Endothelial cell of umbilical vein (primary cell): ENCODE measurements around the gene ST6GALNAC3. TPM values are rescaled to one million over a fixed set of nuclear protein-coding genes. Genes with fewer than 3 reads are reported as not detected.

ENCODE experiments used
- BruUV-seq: library from RNA; stranded (reverse); fragments of 400-500 nt; replicated peaks from 2 replicates; lab custom pipeline; 2021; lab: Mats Ljungman, UMichigan
- CTCF ChIA-PET: fragments of 300-600, 350-600 bp; sonication (Branson Sonifier 250); formaldehyde crosslinking; loops from one replicate; lab custom pipeline; 2021; ENCODE audit warnings: antibody characterized with exemption, inconsistent platforms; lab: Charles Lee
- POLR2A ChIA-PET: fragments of 300-600, 350-600 bp; sonication (Branson Sonifier 250); formaldehyde crosslinking; loops from one replicate; lab custom pipeline; 2021; ENCODE audit warnings: antibody characterized with exemption, inconsistent platforms; lab: Charles Lee
- DNase-seq: peaks from one replicate; pipeline ENCODE4 v3.0.0-alpha.2; 2011; ENCODE audit warnings: low read depth, low spot score
- FAIRE-seq: peaks from 2 replicates; lab custom pipeline; 2011; peaks lifted over from hg19 to GRCh38; lab: Jason Lieb, UNC
- H2AFZ ChIP-seq: 2 replicates; pipeline ENCODE4 v1.6.0; 2012; ENCODE audit warnings: low read depth, low read length, control low read depth, inconsistent platforms
- H3K27ac ChIP-seq: 2 replicates; pipeline ENCODE4 v1.5.1; 2011; ENCODE audit warnings: low read depth, mild to moderate bottlenecking, control low read depth, low read length, moderate library complexity; ENCODE audit not compliant: insufficient read depth
- H3K27me3 ChIP-seq, 2 experiments: 2 replicates each; pipeline versions ENCODE4 v1.6.0 to v1.6.1; 2011; ENCODE audit warnings: low read length in 2 of 2, mixed read lengths in 1 of 2; ENCODE audit not compliant: control insufficient read depth in 2 of 2, insufficient read depth in 2 of 2
- H3K36me3 ChIP-seq, 2 experiments: 2 replicates in 1 of 2; 3 replicates in 1 of 2; pipeline ENCODE4 v1.5.1; 2011; ENCODE audit warnings: low read length in 2 of 2, mild to moderate bottlenecking in 1 of 2, moderate library complexity in 1 of 2; ENCODE audit not compliant: control insufficient read depth in 2 of 2, insufficient read depth in 2 of 2; ENCODE audit errors: extremely low read depth in 1 of 2
- H3K4me1 ChIP-seq: 3 replicates; pipeline ENCODE4 v1.5.1; 2011; ENCODE audit warnings: mild to moderate bottlenecking, low read length; ENCODE audit not compliant: control insufficient read depth, insufficient read depth; ENCODE audit errors: extremely low read depth
- H3K4me2 ChIP-seq: 2 replicates; pipeline ENCODE4 v1.6.1; 2011; ENCODE audit warnings: low read length, control low read depth, mixed read lengths; ENCODE audit not compliant: insufficient read depth
- H3K4me3 ChIP-seq, 3 experiments: fragments of 200-600 bp in 1 of 3; sonication (generic), shearing (Covaris generic) in 1 of 3; replicated peaks in 1 of 3; 2 replicates each; pipeline ENCODE4 v1.5.1; 2011 to 2016; ENCODE audit warnings: control low read depth in 3 of 3, low read length in 3 of 3, mild to moderate bottlenecking in 2 of 3, inconsistent platforms in 1 of 3, low read depth in 1 of 3, moderate library complexity in 1 of 3; ENCODE audit not compliant: insufficient read depth in 1 of 3
- H3K79me2 ChIP-seq: 2 replicates; pipeline ENCODE4 v1.6.0; 2012; ENCODE audit warnings: low read length, inconsistent platforms; ENCODE audit not compliant: control insufficient read depth, insufficient read depth
- H3K9ac ChIP-seq: replicated peaks from 2 replicates; pipeline ENCODE3; 2011; ENCODE audit warnings: low read length, control low read depth; ENCODE audit not compliant: insufficient read depth; ENCODE audit errors: extremely low read depth
- H3K9me1 ChIP-seq: replicated peaks from 3 replicates; pipeline ENCODE4 v1.6.0; 2011; ENCODE audit warnings: mild to moderate bottlenecking, low read length; ENCODE audit not compliant: control insufficient read depth, insufficient read depth; ENCODE audit errors: extremely low read depth
- H3K9me3 ChIP-seq: replicated peaks from 2 replicates; pipeline ENCODE4 v1.5.1; 2012; ENCODE audit warnings: low read length, inconsistent platforms; ENCODE audit not compliant: control insufficient read depth, insufficient read depth
- H4K20me1 ChIP-seq: replicated peaks from 2 replicates; pipeline ENCODE3; 2011; ENCODE audit warnings: mild to moderate bottlenecking, low read length; ENCODE audit not compliant: control insufficient read depth, insufficient read depth; ENCODE audit errors: extremely low read depth
- CTCF ChIP-seq, 2 donors: IDR thresholded peaks; 1 replicate in 1 of 2; 2 replicates in 1 of 2; pipeline ENCODE4 v1.5.1; 2011; ENCODE audit warnings: low read length in 2 of 2, mild to moderate bottlenecking in 2 of 2, moderate library complexity in 2 of 2, control low read depth in 1 of 2, inconsistent platforms in 1 of 2, low read depth in 1 of 2; ENCODE audit not compliant: insufficient read depth in 1 of 2; ENCODE audit errors: extremely low read depth in 1 of 2
- EZH2 ChIP-seq: IDR thresholded peaks from 2 replicates; pipeline ENCODE4 v1.6.1; 2012; ENCODE audit warnings: borderline replicate concordance, low read depth, mild to moderate bottlenecking, moderate library complexity, low read length, inconsistent platforms; ENCODE audit not compliant: severe bottlenecking
- FOS ChIP-seq: IDR thresholded peaks from 2 replicates; pipeline ENCODE4 v1.6.1; 2011; ENCODE audit warnings: mild to moderate bottlenecking, low read length, moderate library complexity, borderline replicate concordance; ENCODE audit not compliant: insufficient read depth
- GATA2 ChIP-seq: IDR thresholded peaks from 2 replicates; pipeline ENCODE4 v1.7.0; 2011; ENCODE audit warnings: low read depth, mild to moderate bottlenecking, moderate library complexity, mixed read lengths, low read length; ENCODE audit not compliant: insufficient read length, insufficient read depth
- JUN ChIP-seq: IDR thresholded peaks from 2 replicates; pipeline ENCODE4 v1.6.1; 2011; ENCODE audit warnings: borderline replicate concordance, low read depth; ENCODE audit not compliant: insufficient read length, insufficient read depth
- MAX ChIP-seq: IDR thresholded peaks from 2 replicates; pipeline ENCODE4 v1.6.1; 2011; ENCODE audit not compliant: insufficient read depth, insufficient read length
- MYC ChIP-seq: IDR thresholded peaks from one replicate; pipeline ENCODE4 v1.6.1; 2011; ENCODE audit warnings: mild to moderate bottlenecking, low read depth, low read length
- POLR2A ChIP-seq: IDR thresholded peaks from 2 replicates; pipeline ENCODE4 v1.6.1; 2012; ENCODE audit warnings: low read depth, mild to moderate bottlenecking, control low read depth, low read length
- POLR2AphosphoS5 ChIP-seq: IDR thresholded peaks from 2 replicates; pipeline ENCODE4 v1.6.1; 2012; ENCODE audit warnings: low read depth, mild to moderate bottlenecking, control low read depth, low read length, moderate library complexity; ENCODE audit not compliant: insufficient read depth
- dilution Hi-C: fragments of 300-500 bp; cut with MboI; formaldehyde crosslinking; loops from one replicate; pipeline ENCODE4 v1.15.0; 2019; ENCODE audit warnings: low sequenced_read_pairs; ENCODE audit not compliant: extremely low pct_ligation_motif_present
- intact Hi-C: fragments of 100-400 bp; cut with micrococcal nuclease; formaldehyde crosslinking; loops from one replicate; pipeline ENCODE4 v1.10.0; 2022
- polyA plus RNA-seq, 4 experiments: library from polyadenylated mRNA; depleted of rRNA in 3 of 4; stranded (reverse) in 3 of 4; unstranded in 1 of 4; fragments of >200 nt; gene quantifications; 2 replicates each; pipeline versions ENCODE4 v1.2.1 to v1.2.3, GENCODE V29; 2011 to 2012; ENCODE audit warnings: missing spikeins in 1 of 4
- total RNA-seq: library from RNA; stranded (reverse); gene quantifications from 2 replicates; pipeline ENCODE4 v1.2.3, GENCODE V29; 2021

Gene ST6GALNAC3
- total and polyA plus RNA-seq, 2 donors (not counting 3 experiments of a cell fraction or from before 2014, with no cell fraction given), result 7.6 to 48.3 TPM

- dilution Hi-C loops, result no loop called here
- H3K36me3 ChIP-seq, result no peaks in the 10 kb centered on the region
- no peaks in the 10 kb centered on the region for H3K9me3 ChIP-seq
- no peak overlapping the region for H3K27ac ChIP-seq
- no peak overlapping the region for H3K4me3 ChIP-seq
- DNase-seq (no peak), FAIRE-seq (no peak)
- no TSS peak for BruUV-seq
- ChIA-PET POLR2A (no interaction called here), CTCF (no interaction called here)
- H3K4me1 ChIP-seq, result peaks cover 10% of the 10 kb centered on the region
- no peak overlapping the region for H3K4me2 ChIP-seq
- no peak overlapping the region for H2AFZ ChIP-seq
- intact Hi-C loops, result loop anchor here (5.0 kb wide), 1 partner anchor 544 kb away; no protein-coding TSS in a partner anchor
- H3K9ac ChIP-seq, result no peak overlapping the region
- no peaks in the 10 kb centered on the region for H3K27me3 ChIP-seq
- H3K9me1 ChIP-seq, result no peaks in the 10 kb centered on the region
- no peaks in the 10 kb centered on the region for H4K20me1 ChIP-seq
- no peaks in the 10 kb centered on the region for H3K79me2 ChIP-seq
- TF ChIP-seq JUN (no peak), MYC (no peak), EZH2 (no peak), CTCF (IDR thresholded peaks at IDR 0.05; ENCODE audit: extremely low read depth in 1 of 2, insufficient read depth in 1 of 2, low read depth in 1 of 2, low read length in 2 of 2) (no peak), GATA2 (no peak)
Measured at GRCh38 chr1:76158126-76158525, 83.6 kb downstream of the ST6GALNAC3 start.

DNA sequence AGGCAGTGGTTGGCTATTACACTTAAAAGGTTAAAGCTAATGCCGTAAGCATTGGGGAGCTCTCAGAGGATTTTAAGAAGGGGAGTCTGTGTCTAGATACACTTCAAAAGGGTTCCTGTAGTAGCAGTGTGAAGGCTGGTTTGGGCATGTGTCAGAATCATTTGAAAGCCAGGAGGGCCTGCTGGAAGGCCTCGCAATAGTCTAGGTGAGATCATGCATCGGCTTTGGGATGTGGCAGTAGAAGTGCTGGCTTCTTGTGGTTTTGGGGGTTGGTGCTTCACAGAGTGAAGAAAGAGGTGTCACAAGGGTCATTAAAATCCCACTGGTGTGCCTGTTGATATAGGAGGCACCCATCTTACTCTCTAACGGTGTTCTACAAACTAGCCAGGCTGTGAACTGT lies 85.7 kb downstream of the ST6GALNAC3 start:
- no TSS peak for BruUV-seq
- dilution Hi-C loops, result no loop called here

More for the DNA sequence above, 85.7 kb downstream of the ST6GALNAC3 start:
- intact Hi-C loops, result no loop called here
- CTCF ChIA-PET, result no interaction called here
- no peaks in the 10 kb centered on the region for H4K20me1 ChIP-seq
- no peak overlapping the region for H3K9ac ChIP-seq
- H3K4me1 ChIP-seq, result no peaks in the 10 kb centered on the region
- no peak overlapping the region for H3K4me3 ChIP-seq
- H3K27me3 ChIP-seq, result no peaks in the 10 kb centered on the region
- no peak for DNase-seq
- no peak overlapping the region for H3K27ac ChIP-seq
- no peaks in the 10 kb centered on the region for H3K9me1 ChIP-seq
- FAIRE-seq, result no peak
- no peak for TF ChIP-seq GATA2
- TF ChIP-seq POLR2AphosphoS5, result no peak
- TF ChIP-seq MYC, result no peak
- no peak for TF ChIP-seq MAX
- TF ChIP-seq JUN, result no peak
- TF ChIP-seq POLR2A, result no peak
- TF ChIP-seq EZH2, result no peak
- no peak for TF ChIP-seq FOS
- TF ChIP-seq CTCF (IDR thresholded peaks at IDR 0.05; ENCODE audit: extremely low read depth in 1 of 2, insufficient read depth in 1 of 2, low read depth in 1 of 2, low read length in 2 of 2), result no peak
- H3K9me3 ChIP-seq, result no peaks in the 10 kb centered on the region
- POLR2A ChIA-PET, result no interaction called here
- H2AFZ ChIP-seq, result no peak overlapping the region
- H3K4me2 ChIP-seq, result no peak overlapping the region
- H3K36me3 ChIP-seq, result no peaks in the 10 kb centered on the region
- H3K79me2 ChIP-seq, result no peaks in the 10 kb centered on the region
